ENCODE measurements around the gene RFTN2.

DNA sequence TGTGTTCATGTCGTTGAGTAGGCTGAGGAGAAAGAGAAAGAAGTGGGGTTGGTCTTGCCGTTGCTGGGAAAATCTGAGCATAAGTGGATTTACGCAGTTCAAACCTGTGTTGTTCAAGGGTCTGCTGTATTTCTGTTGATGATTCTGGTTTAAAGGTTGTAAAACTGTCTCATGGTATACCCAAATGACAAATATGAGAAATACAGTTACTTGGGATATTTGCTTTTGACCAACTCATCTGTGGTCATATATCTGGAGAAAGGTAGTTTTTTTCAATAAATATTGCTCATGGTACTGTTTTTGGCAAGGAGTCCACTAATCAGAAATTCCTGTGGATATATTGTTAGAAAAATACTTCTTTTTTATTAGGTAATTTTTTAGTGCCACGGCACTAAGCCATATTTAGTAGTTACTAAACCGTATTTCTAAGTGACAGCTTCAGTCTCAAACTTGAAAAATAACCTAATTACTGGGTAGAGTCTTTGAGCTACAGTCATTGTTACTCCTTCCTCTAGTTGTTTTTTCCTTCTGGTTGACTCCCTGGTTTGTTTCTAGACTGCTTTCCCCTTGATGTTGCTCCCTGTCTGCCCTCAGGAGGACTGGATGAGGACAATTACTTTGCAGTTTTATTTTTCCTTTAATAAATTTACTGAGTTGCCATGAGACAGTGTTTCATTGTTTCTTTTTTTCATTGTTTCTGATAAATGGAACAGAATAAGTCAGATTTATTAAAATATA, 128.1 kb downstream of the RFTN2 start:
- no peak for TF ChIP-seq EZH2 (IDR thresholded peaks at IDR 0.05; ENCODE audit: low read length)
- TF ChIP-seq, protein P1, sequence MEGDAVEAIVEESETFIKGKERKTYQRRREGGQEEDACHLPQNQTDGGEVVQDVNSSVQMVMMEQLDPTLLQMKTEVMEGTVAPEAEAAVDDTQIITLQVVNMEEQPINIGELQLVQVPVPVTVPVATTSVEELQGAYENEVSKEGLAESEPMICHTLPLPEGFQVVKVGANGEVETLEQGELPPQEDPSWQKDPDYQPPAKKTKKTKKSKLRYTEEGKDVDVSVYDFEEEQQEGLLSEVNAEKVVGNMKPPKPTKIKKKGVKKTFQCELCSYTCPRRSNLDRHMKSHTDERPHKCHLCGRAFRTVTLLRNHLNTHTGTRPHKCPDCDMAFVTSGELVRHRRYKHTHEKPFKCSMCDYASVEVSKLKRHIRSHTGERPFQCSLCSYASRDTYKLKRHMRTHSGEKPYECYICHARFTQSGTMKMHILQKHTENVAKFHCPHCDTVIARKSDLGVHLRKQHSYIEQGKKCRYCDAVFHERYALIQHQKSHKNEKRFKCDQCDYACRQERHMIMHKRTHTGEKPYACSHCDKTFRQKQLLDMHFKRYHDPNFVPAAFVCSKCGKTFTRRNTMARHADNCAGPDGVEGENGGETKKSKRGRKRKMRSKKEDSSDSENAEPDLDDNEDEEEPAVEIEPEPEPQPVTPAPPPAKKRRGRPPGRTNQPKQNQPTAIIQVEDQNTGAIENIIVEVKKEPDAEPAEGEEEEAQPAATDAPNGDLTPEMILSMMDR (optimal IDR thresholded peaks at IDR 0.05 in 1 of 3, IDR thresholded peaks at IDR 0.05 in 1 of 3, conservative IDR thresholded peaks at IDR 0.05 in 1 of 3; ENCODE audit: extremely low read depth in 1 of 3, insufficient read depth in 2 of 3, low read length in 3 of 3) = no peak

All from keratinocyte (primary cell).